Metanephros (tissue), 2 donors: ENCODE data around the gene TSPAN1. TPM values are rescaled to one million over a fixed set of nuclear protein-coding genes. Genes with fewer than 3 reads are reported as not detected.

ENCODE experiments used
- small RNA-seq: library from RNA; depleted of rRNA; stranded (forward); fragments of <200 nt; gene quantifications from one replicate; pipeline ENCODE3, GENCODE V24; 2014; ENCODE audit warnings: low replicate concordance
- total RNA-seq: library from RNA; depleted of rRNA; stranded (reverse); fragments of >200 nt; gene quantifications from one replicate; pipeline ENCODE4 v1.2.3, GENCODE V29; 2014

TSPAN1 gene
- total RNA-seq = 34.1 TPM

GRCh38 chr1:46174448-46175231 lies at the start of gene TSPAN1:
Gene TSPAN1 (plus strand): TSS chr1:46175087. CDS start chr1:46181108, 6,021 bp downstream.

GRCh38 chr1:46132529-46133180 lies 42.2 kb upstream of the TSPAN1 start, which contains the start of gene PIK3R3:
Gene PIK3R3 (minus strand): TSS chr1:46132629. CDS start chr1:46131952, 677 bp downstream.

GRCh38 chr1:46176211-46176865 lies 1.5 kb downstream of the TSPAN1 start, which contains the start of gene P3R3URF:
Gene P3R3URF (minus strand): TSS chr1:46176488. CDS start chr1:46176471, 17 bp downstream.

GRCh38 chr1:46197964-46198811 lies 23.3 kb downstream of the TSPAN1 start, which contains the start of gene POMGNT1:
Gene POMGNT1 (minus strand): TSS chr1:46198434. CDS start chr1:46197821, 613 bp downstream.

Small RNAs within 50 kb of the gene (small RNA-seq; reads per million reads assigned to genes)
- gene AL672043.1 = not detected

Other genes with a start within 250 kb of the TSPAN1 start
- gene PIK3R3, start 42.5 kb upstream of the TSPAN1 start, total RNA-seq = 14.1 TPM
- not detected for gene P3R3URF, start 1.4 kb downstream of the TSPAN1 start, total RNA-seq
- gene POMGNT1, start 23.3 kb downstream of the TSPAN1 start, total RNA-seq = 48.1 TPM
- gene LURAP1, start 28.2 kb downstream of the TSPAN1 start, total RNA-seq = 6.8 TPM
- 6.7 TPM for gene RAD54L, start 72.7 kb downstream of the TSPAN1 start, total RNA-seq
- gene LRRC41, start 128.5 kb downstream of the TSPAN1 start, total RNA-seq = 90.7 TPM
- gene UQCRH, start 128.6 kb downstream of the TSPAN1 start, total RNA-seq = 238 TPM
- gene NSUN4, start 165.7 kb downstream of the TSPAN1 start, total RNA-seq = 26.6 TPM
- gene FAAH, start 219.2 kb downstream of the TSPAN1 start, total RNA-seq = 27.0 TPM